Epithelial cell of proximal tubule (primary cell): ENCODE results near the gene ATOH7. TPM values are rescaled to one million over a fixed set of nuclear protein-coding genes. Genes with fewer than 3 reads are reported as not detected.

Experiments
- DNase-seq: peaks from one replicate; pipeline ENCODE4 v3.0.0-alpha.2; 2011; ENCODE audit warnings: low read depth
- H3K4me3 ChIP-seq: 2 replicates; pipeline ENCODE4 v1.5.1; 2011; ENCODE audit warnings: low read depth, mild to moderate bottlenecking, low read length
- total RNA-seq: library from RNA; depleted of rRNA; stranded (reverse); fragments of >200 nt; gene quantifications from 2 replicates; pipeline ENCODE4 v1.2.3, GENCODE V29; 2015
- TF ChIP-seq, protein P1 (sequence below): conservative IDR thresholded peaks from 2 replicates; pipeline ENCODE4 v1.5.1; 2012; ENCODE audit warnings: low read depth, mild to moderate bottlenecking, low read length

ATOH7 gene
- total RNA-seq, 1 donor from 2014 or later = not detected

DNA sequence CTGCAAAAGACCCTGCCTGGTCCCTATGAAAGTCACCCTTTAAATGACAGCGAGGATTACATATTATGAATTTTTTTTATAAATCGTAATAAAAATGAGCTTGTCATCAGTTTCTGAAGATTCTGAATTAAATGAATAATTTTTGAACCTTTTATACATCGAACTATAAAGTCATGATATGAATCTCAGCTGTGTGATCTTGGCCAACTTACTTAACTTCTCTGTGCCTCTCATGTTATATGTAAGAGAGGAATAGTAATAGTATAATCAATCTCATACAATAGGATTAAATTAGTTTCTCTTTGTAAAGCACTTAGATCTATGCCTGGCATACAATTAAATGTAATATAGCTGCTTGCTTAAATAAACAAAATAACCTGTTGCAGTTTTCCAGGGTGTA is 5.3 kb upstream of the ATOH7 start:
- DNase-seq = no peak
- H3K4me3 ChIP-seq = no peak overlapping the region
- TF ChIP-seq, protein P1, sequence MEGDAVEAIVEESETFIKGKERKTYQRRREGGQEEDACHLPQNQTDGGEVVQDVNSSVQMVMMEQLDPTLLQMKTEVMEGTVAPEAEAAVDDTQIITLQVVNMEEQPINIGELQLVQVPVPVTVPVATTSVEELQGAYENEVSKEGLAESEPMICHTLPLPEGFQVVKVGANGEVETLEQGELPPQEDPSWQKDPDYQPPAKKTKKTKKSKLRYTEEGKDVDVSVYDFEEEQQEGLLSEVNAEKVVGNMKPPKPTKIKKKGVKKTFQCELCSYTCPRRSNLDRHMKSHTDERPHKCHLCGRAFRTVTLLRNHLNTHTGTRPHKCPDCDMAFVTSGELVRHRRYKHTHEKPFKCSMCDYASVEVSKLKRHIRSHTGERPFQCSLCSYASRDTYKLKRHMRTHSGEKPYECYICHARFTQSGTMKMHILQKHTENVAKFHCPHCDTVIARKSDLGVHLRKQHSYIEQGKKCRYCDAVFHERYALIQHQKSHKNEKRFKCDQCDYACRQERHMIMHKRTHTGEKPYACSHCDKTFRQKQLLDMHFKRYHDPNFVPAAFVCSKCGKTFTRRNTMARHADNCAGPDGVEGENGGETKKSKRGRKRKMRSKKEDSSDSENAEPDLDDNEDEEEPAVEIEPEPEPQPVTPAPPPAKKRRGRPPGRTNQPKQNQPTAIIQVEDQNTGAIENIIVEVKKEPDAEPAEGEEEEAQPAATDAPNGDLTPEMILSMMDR = no peak

DNA sequence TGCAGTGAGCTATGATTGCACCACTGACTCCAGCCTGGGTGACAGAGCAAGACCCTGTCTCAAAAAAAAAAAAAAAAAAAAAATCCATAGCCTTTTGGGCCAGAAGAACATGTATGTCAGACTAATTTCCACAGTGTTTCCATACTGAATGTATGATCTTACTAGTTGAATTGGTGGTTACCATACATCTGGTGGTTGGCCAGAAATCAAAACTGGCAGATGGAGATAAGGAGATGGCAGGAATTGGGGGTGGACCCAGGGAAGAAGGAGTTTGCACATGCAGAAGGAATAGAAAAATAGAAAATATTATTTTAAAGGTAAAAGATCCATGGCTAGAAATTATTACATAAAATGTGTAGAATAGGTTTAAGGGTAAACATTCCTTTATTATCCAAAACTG is 3.7 kb upstream of the ATOH7 start:
- no peak overlapping the region for H3K4me3 ChIP-seq
- TF ChIP-seq, protein P1 = no peak
- DNase-seq = no peak

DNA sequence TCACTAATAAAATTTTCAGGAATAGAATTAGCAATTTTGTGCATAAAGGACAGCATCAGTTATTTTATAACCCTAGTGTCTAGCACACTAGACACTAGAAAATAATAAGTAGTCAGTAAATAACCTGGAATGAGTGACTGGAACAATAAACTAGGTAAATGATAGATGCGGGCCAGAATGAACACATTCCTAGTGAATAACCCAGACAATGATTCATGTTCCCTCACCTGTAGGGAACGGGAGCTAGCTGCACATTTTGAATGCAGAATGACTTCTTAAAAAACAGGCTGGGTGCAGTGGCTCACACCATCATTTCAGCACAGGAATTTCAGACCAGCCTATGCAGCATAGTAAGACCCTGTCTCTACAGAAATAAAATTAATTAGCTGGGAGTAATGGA is 3.2 kb upstream of the ATOH7 start:
- TF ChIP-seq, protein P1 = no peak
- no peak for DNase-seq
- H3K4me3 ChIP-seq = no peak overlapping the region

DNA sequence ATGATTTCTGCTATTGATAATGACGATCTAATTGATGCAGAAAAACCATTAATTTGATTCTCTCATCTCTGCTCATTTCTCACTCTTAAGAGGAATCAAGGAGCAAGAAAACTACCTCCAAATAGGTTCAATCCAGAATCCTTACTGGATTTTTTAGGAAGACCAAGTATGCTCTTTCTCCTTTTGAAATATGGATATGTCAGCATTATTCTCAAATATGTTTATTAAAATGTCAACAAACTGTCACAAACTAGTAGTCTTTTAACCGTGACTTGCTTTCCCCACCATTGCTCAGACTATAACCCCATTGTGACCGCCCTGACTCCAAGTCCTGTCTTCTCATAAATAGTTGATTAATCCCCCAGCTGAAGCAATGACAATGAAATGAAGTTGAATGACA is 1.1 kb upstream of the ATOH7 start:
- TF ChIP-seq, protein P1 = no peak

DNA sequence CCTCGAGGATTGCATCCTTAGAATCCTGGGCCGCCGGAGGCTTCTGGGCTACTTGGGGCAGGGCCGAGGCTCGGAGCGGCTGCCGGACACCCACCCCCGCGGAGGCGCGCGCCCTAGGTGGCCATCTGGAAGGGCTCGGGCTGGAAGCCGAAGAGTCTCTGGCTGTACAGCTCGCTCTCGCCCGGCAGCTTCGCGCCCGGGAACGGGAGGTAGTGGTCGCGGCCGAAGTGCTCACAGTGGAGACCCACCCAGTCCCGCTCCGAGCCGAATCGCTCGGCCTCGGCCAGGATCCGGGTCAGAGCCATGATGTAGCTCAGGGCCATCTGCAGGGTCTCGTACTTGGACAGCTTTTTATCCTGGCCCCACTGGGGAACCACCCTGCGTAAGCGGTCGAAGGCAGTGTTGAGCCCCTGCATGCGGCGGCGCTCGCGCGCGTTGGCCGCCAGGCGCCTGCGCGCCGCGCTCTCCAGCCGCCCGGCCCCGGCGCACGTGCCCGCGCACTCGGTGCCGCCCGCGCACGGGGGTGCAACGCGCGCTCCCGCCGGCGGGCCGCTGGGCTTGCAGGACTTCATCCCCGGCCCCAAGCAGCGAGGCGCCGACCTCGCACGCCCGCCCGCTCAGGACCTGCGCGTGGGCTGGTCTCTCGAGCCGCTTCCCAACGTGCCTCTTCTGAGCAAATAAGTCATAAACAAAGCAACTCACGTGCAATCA is 652 bp downstream of the ATOH7 start:
- DNase-seq = no peak
- TF ChIP-seq, protein P1 = peak; percentile 11

More for the DNA sequence above, 1.1 kb upstream of the ATOH7 start:
- no peak for DNase-seq
- H3K4me3 ChIP-seq = no peak overlapping the region

DNA sequence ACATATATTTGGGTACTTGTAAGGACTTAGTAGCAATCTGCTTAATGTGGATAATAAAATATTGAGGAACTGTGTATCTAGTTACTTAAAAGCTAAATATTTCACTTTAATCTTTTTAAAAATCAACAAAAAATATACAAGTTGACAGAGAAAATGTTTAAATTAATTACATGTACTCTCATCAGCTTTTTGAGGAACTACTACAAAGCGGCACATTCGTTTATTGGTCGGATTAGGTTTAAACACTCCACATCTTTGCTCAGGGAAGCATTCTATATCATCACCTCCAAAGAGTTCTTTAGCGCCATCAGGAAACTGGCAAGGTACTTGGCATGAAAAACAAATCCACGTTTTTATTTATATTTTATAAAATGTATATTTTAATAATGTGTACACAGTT is 1.6 kb downstream of the ATOH7 start:
- DNase-seq = no peak
- no peak overlapping the region for H3K4me3 ChIP-seq
- TF ChIP-seq, protein P1 = no peak

More for the DNA sequence above, 652 bp downstream of the ATOH7 start:
- peak overlapping the region; percentile 66 for H3K4me3 ChIP-seq

DNA sequence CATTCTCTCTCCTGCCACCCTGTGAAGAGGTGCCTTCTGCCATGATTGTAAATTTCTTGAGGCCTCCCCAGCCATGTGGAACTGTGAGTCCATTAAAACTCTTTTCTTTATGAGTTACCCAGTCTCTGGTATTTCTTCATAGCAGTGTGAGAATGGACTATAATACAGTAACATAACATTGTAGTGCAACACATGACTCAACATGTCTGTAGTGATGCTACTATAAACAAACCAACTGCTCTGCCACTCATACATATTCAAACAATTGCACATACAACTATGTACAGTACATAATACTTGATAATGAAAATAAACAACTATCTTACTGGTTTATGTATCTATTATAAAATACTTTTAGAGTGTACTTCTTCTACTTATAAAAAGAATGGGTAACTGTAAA is 7.1 kb downstream of the ATOH7 start:
- H3K4me3 ChIP-seq = no peak overlapping the region
- no peak for DNase-seq
- TF ChIP-seq, protein P1 = no peak
